Gastrocnemius medialis (tissue), 4 donors: ENCODE results near the gene TRAM2.

Experiments used
- POLR2A ChIP-seq, 2 donors: fragments of 450-650 bp; IDR thresholded peaks; one replicate each; pipeline ENCODE4 v1.6.1; 2017; ENCODE audit warnings: antibody characterized with exemption in 2 of 2, mild to moderate bottlenecking in 2 of 2, moderate library complexity in 2 of 2
- TF ChIP-seq, protein P1 (sequence below), 5 experiments: fragments of 450-650 bp in 3 of 5; fragments of 200-600 bp in 2 of 5; sonication (generic) in 2 of 5; IDR thresholded peaks in 4 of 5; conservative IDR thresholded peaks in 1 of 5; 1 replicate in 4 of 5; 2 replicates in 1 of 5; pipeline ENCODE4 v1.5.1; 2016 to 2019; ENCODE audit warnings: antibody characterized with exemption in 5 of 5, mild to moderate bottlenecking in 3 of 5, moderate library complexity in 3 of 5

GRCh38 chr6:52491203-52492069 lies 85.4 kb downstream of the TRAM2 start:
- TF ChIP-seq, protein P1, sequence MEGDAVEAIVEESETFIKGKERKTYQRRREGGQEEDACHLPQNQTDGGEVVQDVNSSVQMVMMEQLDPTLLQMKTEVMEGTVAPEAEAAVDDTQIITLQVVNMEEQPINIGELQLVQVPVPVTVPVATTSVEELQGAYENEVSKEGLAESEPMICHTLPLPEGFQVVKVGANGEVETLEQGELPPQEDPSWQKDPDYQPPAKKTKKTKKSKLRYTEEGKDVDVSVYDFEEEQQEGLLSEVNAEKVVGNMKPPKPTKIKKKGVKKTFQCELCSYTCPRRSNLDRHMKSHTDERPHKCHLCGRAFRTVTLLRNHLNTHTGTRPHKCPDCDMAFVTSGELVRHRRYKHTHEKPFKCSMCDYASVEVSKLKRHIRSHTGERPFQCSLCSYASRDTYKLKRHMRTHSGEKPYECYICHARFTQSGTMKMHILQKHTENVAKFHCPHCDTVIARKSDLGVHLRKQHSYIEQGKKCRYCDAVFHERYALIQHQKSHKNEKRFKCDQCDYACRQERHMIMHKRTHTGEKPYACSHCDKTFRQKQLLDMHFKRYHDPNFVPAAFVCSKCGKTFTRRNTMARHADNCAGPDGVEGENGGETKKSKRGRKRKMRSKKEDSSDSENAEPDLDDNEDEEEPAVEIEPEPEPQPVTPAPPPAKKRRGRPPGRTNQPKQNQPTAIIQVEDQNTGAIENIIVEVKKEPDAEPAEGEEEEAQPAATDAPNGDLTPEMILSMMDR (IDR thresholded peaks at IDR 0.05 in 4 of 5, conservative IDR thresholded peaks at IDR 0.05 in 1 of 5) = no peak
- no peak for TF ChIP-seq POLR2A (IDR thresholded peaks at IDR 0.05)
